ENCODE measurements around the gene PPM1B.

GRCh38 chr2:44119878-44120277 is 48.8 kb upstream of the PPM1B start:
- TF ChIP-seq GATA2 (IDR thresholded peaks at IDR 0.05; ENCODE audit: low read depth, low read length) (no peak), GATA3 (IDR thresholded peaks at IDR 0.05; ENCODE audit: low read depth, low read length) (no peak)

Measured in SH-SY5Y (cell line).